Neural cell (in vitro differentiated cells): ENCODE measurements around the gene MBD3L2B. TPM values are rescaled to one million over a fixed set of nuclear protein-coding genes. Genes with fewer than 3 reads are reported as not detected.
"Not testable (repeated sequence)": the region's sequence is repeated elsewhere in the genome, so short reads cannot be mapped to it uniquely, and the experiment has no call there.

Source experiments
- H2AFZ ChIP-seq: fragments of 200-600, 300-800 bp; sonication (generic), shearing (Covaris generic); 2 replicates; pipeline ENCODE4 v1.6.0; 2014; ENCODE audit warnings: low read depth, mild to moderate bottlenecking, antibody characterized with exemption, low read length, moderate library complexity
- H3F3A ChIP-seq: fragments of 200-600 bp; shearing (Covaris generic); 2 replicates; pipeline ENCODE4 v1.6.1; 2016; ENCODE audit warnings: mild to moderate bottlenecking, moderate library complexity, mixed read lengths, antibody characterized with exemption, low read length; ENCODE audit not compliant: insufficient read depth, poor library complexity, severe bottlenecking
- H3K27ac ChIP-seq: fragments of 200-600, 300-800 bp; sonication (generic), shearing (Covaris generic); 2 replicates; pipeline ENCODE4 v1.5.1; 2014; ENCODE audit warnings: mild to moderate bottlenecking, low read length, moderate library complexity
- H3K27me3 ChIP-seq: fragments of 300-800, 200-600 bp; sonication (generic), shearing (Covaris generic); 2 replicates; pipeline ENCODE4 v1.6.0; 2014; ENCODE audit warnings: mild to moderate bottlenecking, low read depth, low read length, moderate library complexity; ENCODE audit not compliant: insufficient read depth
- H3K36me3 ChIP-seq: fragments of 300-800, 200-600 bp; sonication (generic), shearing (Covaris generic); 2 replicates; pipeline ENCODE4 v1.5.1; 2014; ENCODE audit warnings: mild to moderate bottlenecking, antibody characterized with exemption, low read length, moderate library complexity; ENCODE audit not compliant: insufficient read depth
- H3K4me2 ChIP-seq: fragments of 300-800, 200-600 bp; sonication (generic), shearing (Covaris generic); 2 replicates; pipeline ENCODE4 v1.6.0; 2014; ENCODE audit warnings: mild to moderate bottlenecking, low read length
- H3K4me3 ChIP-seq: fragments of 300-800, 200-600 bp; sonication (generic), shearing (Covaris generic); 2 replicates; pipeline ENCODE4 v1.5.1; 2014; ENCODE audit warnings: mild to moderate bottlenecking, low read length, moderate library complexity
- H3K79me2 ChIP-seq: fragments of 200-600 bp; shearing (Covaris generic); replicated peaks from 2 replicates; pipeline ENCODE4 v1.6.0; 2014; ENCODE audit warnings: mild to moderate bottlenecking, low read length, moderate library complexity; ENCODE audit not compliant: insufficient read depth
- H3K9ac ChIP-seq: fragments of 300-800, 200-600 bp; sonication (generic), shearing (Covaris generic); 2 replicates; pipeline ENCODE4 v1.6.1; 2016; ENCODE audit warnings: mild to moderate bottlenecking, low read length, mixed read lengths
- H3K9me2 ChIP-seq: fragments of 200-600 bp; shearing (Covaris generic); 2 replicates; pipeline ENCODE4 v1.6.1; 2016; ENCODE audit warnings: mild to moderate bottlenecking, low read length, mixed read lengths; ENCODE audit not compliant: insufficient read depth
- H3K9me3 ChIP-seq: fragments of 200-600, 300-800 bp; sonication (generic), shearing (Covaris generic); 2 replicates; pipeline ENCODE4 v1.6.1; 2016; ENCODE audit warnings: mild to moderate bottlenecking, mixed run types, low read length, moderate library complexity, mixed read lengths
- H4K20me1 ChIP-seq: fragments of 200-600 bp; shearing (Covaris generic); 2 replicates; pipeline ENCODE4 v1.6.1; 2016; ENCODE audit warnings: mild to moderate bottlenecking, mixed run types; ENCODE audit not compliant: insufficient read depth
- CTCF ChIP-seq: fragments of 450-650 bp; IDR thresholded peaks from 2 replicates; pipeline ENCODE4 v1.5.1; 2014; ENCODE audit warnings: antibody characterized with exemption, mild to moderate bottlenecking, moderate library complexity; ENCODE audit not compliant: poor library complexity, severe bottlenecking
- EP300 ChIP-seq: fragments of 450-650 bp; conservative IDR thresholded peaks from 2 replicates; pipeline ENCODE4 v1.6.1; 2014; ENCODE audit warnings: antibody characterized with exemption, mild to moderate bottlenecking, moderate library complexity; ENCODE audit not compliant: poor library complexity, severe bottlenecking
- EZH2 ChIP-seq: fragments of 200-600, 300-800 bp; shearing (Covaris generic), sonication (generic); IDR thresholded peaks from 2 replicates; pipeline ENCODE4 v1.6.1; 2014; ENCODE audit warnings: antibody characterized with exemption, low read length, borderline replicate concordance, mild to moderate bottlenecking; ENCODE audit not compliant: insufficient read depth, poor library complexity, severe bottlenecking
- MXI1 ChIP-seq: fragments of 450-650 bp; conservative IDR thresholded peaks from 2 replicates; pipeline ENCODE4 v1.6.1; 2014; ENCODE audit warnings: antibody characterized with exemption, mild to moderate bottlenecking; ENCODE audit not compliant: poor library complexity, severe bottlenecking
- POLR2AphosphoS5 ChIP-seq: IDR thresholded peaks from 2 replicates; pipeline ENCODE4 v1.6.1; 2012
- RAD21 ChIP-seq: fragments of 450-650 bp; conservative IDR thresholded peaks from 2 replicates; pipeline ENCODE4 v1.6.1; 2014; ENCODE audit warnings: antibody characterized with exemption, mild to moderate bottlenecking, moderate library complexity
- SMC3 ChIP-seq: fragments of 450-650 bp; conservative IDR thresholded peaks from 2 replicates; pipeline ENCODE4 v1.6.1; 2014; ENCODE audit warnings: antibody characterized with exemption, mild to moderate bottlenecking, moderate library complexity; ENCODE audit not compliant: poor library complexity
- TAF1 ChIP-seq: IDR thresholded peaks from 2 replicates; pipeline ENCODE4 v1.6.1; 2012; ENCODE audit warnings: low read depth
- polyA minus RNA-seq: library from RNA; depleted of rRNA, polyadenylated mRNA; stranded (reverse); fragments of >200 nt; gene quantifications from 2 replicates; pipeline ENCODE4 v1.2.3, GENCODE V29; 2014
- polyA plus RNA-seq: library from polyadenylated mRNA; depleted of rRNA; stranded (reverse); fragments of >200 nt; gene quantifications from 2 replicates; pipeline ENCODE4 v1.2.3, GENCODE V29; 2014
- TF ChIP-seq, protein P1 (sequence below): IDR thresholded peaks from 2 replicates; pipeline ENCODE4 v1.6.1; 2012; ENCODE audit warnings: borderline replicate concordance

Gene MBD3L2B
- not detected in 2 replicates for polyA plus RNA-seq
- not detected in 2 replicates for polyA minus RNA-seq

GRCh38 chr19:7021331-7021730 is at the start of gene MBD3L2B:
MBD3L2B (minus strand) TSS chr19:7021431; CDS start chr19:7021397, 34 bp downstream.
- H3K27ac ChIP-seq, H4K20me1 ChIP-seq, H3K4me3 ChIP-seq, H3K9me3 ChIP-seq, H3K79me2 ChIP-seq, H3K36me3 ChIP-seq, H3K4me2 ChIP-seq, H2AFZ ChIP-seq, H3K27me3 ChIP-seq, H3F3A ChIP-seq, H3K9me2 ChIP-seq, H3K9ac ChIP-seq: not testable (repeated sequence)

- Histone ChIP-seq H3K27me3 (no peaks in the 10 kb centered on the region), H3K9ac (peak overlapping the region; percentile 85), H4K20me1 (no peaks in the 10 kb centered on the region), H3K4me3 (peak overlapping the region; percentile 98), H3K9me3 (no peaks in the 10 kb centered on the region), H3K9me2 (no peaks in the 10 kb centered on the region), H3F3A (no peaks in the 10 kb centered on the region), H3K4me2 (peak overlapping the region; percentile 71), H3K36me3 (no peaks in the 10 kb centered on the region), H3K27ac (peak overlapping the region; percentile 89), H2AFZ (peak overlapping the region; percentile 73), H3K79me2 (peaks cover 9% of the 10 kb centered on the region)
- no peak for TF ChIP-seq CTCF
- no peak for TF ChIP-seq EP300
- no peak for TF ChIP-seq RAD21
- no peak for TF ChIP-seq MXI1
- no peak for TF ChIP-seq EZH2
Observed at GRCh38 chr19:7069904-7070226, 48.6 kb upstream of the MBD3L2B start.

DNA sequence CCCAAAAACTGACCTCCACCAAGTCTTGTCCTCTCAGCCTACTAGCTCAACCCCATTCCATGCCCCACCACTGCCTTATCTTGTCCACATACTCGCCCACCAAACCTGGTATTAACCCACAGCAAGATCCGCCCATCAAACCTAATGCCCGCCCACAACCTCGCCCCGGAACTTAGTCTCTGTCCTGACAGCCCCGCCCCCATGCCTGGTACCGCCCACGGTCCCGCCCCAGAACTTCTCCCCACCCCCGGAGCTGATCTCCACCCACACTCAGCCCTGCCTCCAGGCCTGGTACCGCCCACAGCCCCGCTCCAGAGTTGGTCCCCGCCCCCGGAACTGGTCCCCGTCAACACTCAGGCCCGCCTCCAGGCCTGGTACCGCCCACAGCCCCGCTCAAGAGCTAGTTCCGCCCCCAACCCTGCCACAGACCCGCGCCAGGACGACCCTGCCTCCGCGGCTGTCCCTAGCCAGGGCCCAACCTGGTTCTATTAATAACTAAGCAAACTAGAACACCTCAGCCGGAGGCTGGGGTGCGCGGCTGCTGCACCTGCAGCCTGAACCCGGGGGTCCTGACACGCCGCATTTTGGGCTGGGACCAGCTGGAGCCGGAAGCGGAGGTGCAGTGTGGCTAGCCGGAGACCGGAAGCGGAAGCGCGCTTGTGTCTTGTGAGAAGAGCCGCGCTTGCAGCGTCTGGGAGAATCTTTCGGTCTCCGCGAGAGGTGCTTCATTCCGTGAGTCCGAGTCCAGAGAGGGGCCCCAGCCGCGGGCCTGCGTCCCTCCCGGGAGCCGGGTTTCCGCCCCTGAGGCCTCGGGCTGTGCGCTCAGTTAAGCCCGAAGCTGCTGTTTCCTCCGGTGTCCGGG is 48.0 kb upstream of the MBD3L2B start, which contains the start of gene ZNF557:
TSS of gene ZNF557 (plus strand) at position 662 of the 862 bp plus-strand sequence. CDS start 5,372 bp downstream, outside the sequence.
- TF ChIP-seq EZH2 (no peak), POLR2AphosphoS5 (peak; percentile 83), MXI1 (peak; percentile 95), SMC3 (no peak), EP300 (peak; percentile 52), TAF1 (peak; percentile 60), RAD21 (peak; percentile 25)
- TF ChIP-seq, protein P1, sequence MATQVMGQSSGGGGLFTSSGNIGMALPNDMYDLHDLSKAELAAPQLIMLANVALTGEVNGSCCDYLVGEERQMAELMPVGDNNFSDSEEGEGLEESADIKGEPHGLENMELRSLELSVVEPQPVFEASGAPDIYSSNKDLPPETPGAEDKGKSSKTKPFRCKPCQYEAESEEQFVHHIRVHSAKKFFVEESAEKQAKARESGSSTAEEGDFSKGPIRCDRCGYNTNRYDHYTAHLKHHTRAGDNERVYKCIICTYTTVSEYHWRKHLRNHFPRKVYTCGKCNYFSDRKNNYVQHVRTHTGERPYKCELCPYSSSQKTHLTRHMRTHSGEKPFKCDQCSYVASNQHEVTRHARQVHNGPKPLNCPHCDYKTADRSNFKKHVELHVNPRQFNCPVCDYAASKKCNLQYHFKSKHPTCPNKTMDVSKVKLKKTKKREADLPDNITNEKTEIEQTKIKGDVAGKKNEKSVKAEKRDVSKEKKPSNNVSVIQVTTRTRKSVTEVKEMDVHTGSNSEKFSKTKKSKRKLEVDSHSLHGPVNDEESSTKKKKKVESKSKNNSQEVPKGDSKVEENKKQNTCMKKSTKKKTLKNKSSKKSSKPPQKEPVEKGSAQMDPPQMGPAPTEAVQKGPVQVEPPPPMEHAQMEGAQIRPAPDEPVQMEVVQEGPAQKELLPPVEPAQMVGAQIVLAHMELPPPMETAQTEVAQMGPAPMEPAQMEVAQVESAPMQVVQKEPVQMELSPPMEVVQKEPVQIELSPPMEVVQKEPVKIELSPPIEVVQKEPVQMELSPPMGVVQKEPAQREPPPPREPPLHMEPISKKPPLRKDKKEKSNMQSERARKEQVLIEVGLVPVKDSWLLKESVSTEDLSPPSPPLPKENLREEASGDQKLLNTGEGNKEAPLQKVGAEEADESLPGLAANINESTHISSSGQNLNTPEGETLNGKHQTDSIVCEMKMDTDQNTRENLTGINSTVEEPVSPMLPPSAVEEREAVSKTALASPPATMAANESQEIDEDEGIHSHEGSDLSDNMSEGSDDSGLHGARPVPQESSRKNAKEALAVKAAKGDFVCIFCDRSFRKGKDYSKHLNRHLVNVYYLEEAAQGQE, result peak; percentile 29
- H3K27ac ChIP-seq, result peak within 1 kb of the TSS; percentile 89

More for the DNA sequence above, 48.0 kb upstream of the MBD3L2B start, which contains the start of gene ZNF557:
- Histone ChIP-seq H3K27me3 (no peaks in the 10 kb centered on the region), H2AFZ (peak within 1 kb of the TSS; percentile 73), H3K4me2 (peak within 1 kb of the TSS; percentile 71), H3K9ac (peak within 1 kb of the TSS; percentile 85), H3K9me3 (no peaks in the 10 kb centered on the region), H3K4me3 (peak within 1 kb of the TSS; percentile 98), H3K9me2 (no peaks in the 10 kb centered on the region), H3K36me3 (no peaks in the 10 kb centered on the region), H3F3A (no peaks in the 10 kb centered on the region), H4K20me1 (no peaks in the 10 kb centered on the region), H3K79me2 (peaks cover 9% of the 10 kb centered on the region)
